GM18519 (cell line): ENCODE results near the gene SEC22C.

Source experiments
- ATAC-seq: cut with Tn5 transposase; IDR thresholded peaks from one replicate; pipeline ENCODE4 v1.9.1; 2021; ENCODE audit warnings: mild to moderate bottlenecking, moderate library complexity; ENCODE audit not compliant: unreplicated experiment, low FRiP score

SEC22C gene

GRCh38 chr3:42501321-42501680 lies 80.5 kb downstream of the SEC22C start:
- ATAC-seq = no peak

GRCh38 chr3:42500909-42501308 lies 80.9 kb downstream of the SEC22C start:
- no peak for ATAC-seq

- ATAC-seq = no peak
Measured at GRCh38 chr3:42500091-42500490, 81.7 kb downstream of the SEC22C start.

GRCh38 chr3:42499478-42499871 lies 82.3 kb downstream of the SEC22C start:
- no peak for ATAC-seq

GRCh38 chr3:42498791-42499477 lies 82.8 kb downstream of the SEC22C start:
- ATAC-seq = no peak

GRCh38 chr3:42498034-42498433 lies 83.7 kb downstream of the SEC22C start:
- no peak for ATAC-seq
